ENCODE results near the gene MAP2K5.

Gene MAP2K5

GRCh38 chr15:67760901-67761300, 218.4 kb downstream of the MAP2K5 start:
- DNase-seq (ENCODE audit: low read depth): no peak

- no peak for DNase-seq (ENCODE audit: low read depth)
Measured at GRCh38 chr15:67761343-67761742, 218.8 kb downstream of the MAP2K5 start.

- DNase-seq (ENCODE audit: low read depth): peak; percentile 48
Measured at GRCh38 chr15:67762610-67763368, 220.3 kb downstream of the MAP2K5 start.

GRCh38 chr15:67765701-67766100, 223.2 kb downstream of the MAP2K5 start:
- no peak for DNase-seq (ENCODE audit: low read depth)

- DNase-seq (ENCODE audit: low read depth): no peak
Measured at GRCh38 chr15:67766968-67767367, 224.5 kb downstream of the MAP2K5 start.

GRCh38 chr15:67768313-67768977, 225.9 kb downstream of the MAP2K5 start:
- no peak for DNase-seq (ENCODE audit: low read depth)

- no peak for DNase-seq (ENCODE audit: low read depth)
Measured at GRCh38 chr15:67769497-67770357, 227.2 kb downstream of the MAP2K5 start.

- DNase-seq (ENCODE audit: low read depth): no peak
Measured at GRCh38 chr15:67770358-67770628, 227.8 kb downstream of the MAP2K5 start.

GRCh38 chr15:67771189-67771800, 228.8 kb downstream of the MAP2K5 start:
- no peak for DNase-seq (ENCODE audit: low read depth)

- DNase-seq (ENCODE audit: low read depth): no peak
Measured at GRCh38 chr15:67774626-67775025, 232.1 kb downstream of the MAP2K5 start.

GRCh38 chr15:67775250-67775649, 232.7 kb downstream of the MAP2K5 start:
- DNase-seq (ENCODE audit: low read depth): no peak

- DNase-seq (ENCODE audit: low read depth): no peak
Measured at GRCh38 chr15:67775998-67776397, 233.5 kb downstream of the MAP2K5 start.

GRCh38 chr15:67776600-67776999, 234.1 kb downstream of the MAP2K5 start:
- DNase-seq (ENCODE audit: low read depth): no peak

- DNase-seq (ENCODE audit: low read depth): no peak
Measured at GRCh38 chr15:67777071-67777470, 234.6 kb downstream of the MAP2K5 start.

GRCh38 chr15:67777773-67778172, 235.3 kb downstream of the MAP2K5 start:
- DNase-seq (ENCODE audit: low read depth): no peak

GRCh38 chr15:67778968-67779548, 236.6 kb downstream of the MAP2K5 start:
- no peak for DNase-seq (ENCODE audit: low read depth)

GRCh38 chr15:67779549-67780111, 237.1 kb downstream of the MAP2K5 start:
- DNase-seq (ENCODE audit: low read depth): no peak

GRCh38 chr15:67781061-67781460, 238.6 kb downstream of the MAP2K5 start:
- no peak for DNase-seq (ENCODE audit: low read depth)

- DNase-seq (ENCODE audit: low read depth): no peak
Measured at GRCh38 chr15:67781907-67782690, 239.6 kb downstream of the MAP2K5 start.

- no peak for DNase-seq (ENCODE audit: low read depth)
Measured at GRCh38 chr15:67782691-67782991, 240.1 kb downstream of the MAP2K5 start.

- peak; percentile 11 for DNase-seq (ENCODE audit: low read depth)
Measured at GRCh38 chr15:67783303-67783702, 240.8 kb downstream of the MAP2K5 start.
